Measurements from ENCODE around the gene CCNB2. TPM values are rescaled to one million over a fixed set of nuclear protein-coding genes. Genes with fewer than 3 reads are reported as not detected.

The CCNB2 gene
- total and polyA plus RNA-seq, 2 of the 8 experiments (the other 6 are each of a cell fraction or from before 2014, with no cell fraction given), result 70.7 to 92.1 TPM

DNA sequence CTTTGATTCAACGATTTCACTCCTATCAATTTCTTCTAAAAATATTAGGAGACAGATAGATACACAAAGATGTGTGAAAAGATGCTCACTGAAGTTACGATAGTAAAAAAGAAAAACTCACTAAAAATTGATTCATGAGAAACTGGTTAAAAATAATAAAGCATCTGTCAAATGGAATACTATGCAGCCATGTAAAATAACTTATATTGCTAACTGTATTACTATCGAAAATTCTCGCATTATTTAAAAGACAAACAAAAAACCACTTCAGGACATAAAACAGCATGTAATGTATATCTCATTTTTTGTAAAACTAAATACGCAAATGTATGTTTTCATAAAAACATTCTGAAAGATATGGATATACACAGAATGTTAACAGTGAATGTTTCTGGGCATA is 68.2 kb downstream of the CCNB2 start:
- Histone ChIP-seq H4K91ac (replicated peaks; ENCODE audit: insufficient read length, low read length) (no peak overlapping the region), H3K18ac (ENCODE audit: extremely low read depth, low read length) (no peak overlapping the region), H3K79me1 (ENCODE audit: low read depth, low read length) (no peaks in the 10 kb centered on the region), H3K4me2 (ENCODE audit: insufficient read depth in 1 of 2, low read depth in 2 of 2, low read length in 2 of 2) (no peak overlapping the region), H2BK20ac (ENCODE audit: low read length) (no peak overlapping the region), H2BK120ac (replicated peaks; ENCODE audit: low read depth, low read length) (no peak overlapping the region), H2AFZ (ENCODE audit: low read length) (no peak overlapping the region), H3K9me3 (ENCODE audit: insufficient read depth in 2 of 2, low read depth in 1 of 2, low read length in 1 of 2) (no peaks in the 10 kb centered on the region), H2BK15ac (ENCODE audit: low read length) (no peak overlapping the region), H3K4ac (replicated peaks; ENCODE audit: insufficient read length, low read depth, low read length) (no peak overlapping the region), H3K9ac (replicated peaks in 1 of 4; ENCODE audit: extremely low read depth in 1 of 4, low read depth in 3 of 4, low read length in 3 of 4) (no peak overlapping the region), H2AK5ac (ENCODE audit: low read depth, low read length) (no peak overlapping the region), H2BK12ac (ENCODE audit: low read depth, low read length) (no peak overlapping the region), H3K14ac (ENCODE audit: insufficient read length) (no peak overlapping the region), H4K20me1 (replicated peaks in 1 of 2; ENCODE audit: control insufficient read depth in 1 of 2, insufficient read depth in 2 of 2, low read length in 2 of 2) (peaks cover 0 to 1% of the 10 kb centered on the region in 2 experiments), H3K23me2 (ENCODE audit: low read depth, low read length) (no peaks in the 10 kb centered on the region), H3K36me3 (ENCODE audit: control insufficient read depth in 2 of 4, insufficient read depth in 4 of 4, low read length in 3 of 4) (peaks cover 0 to 32% (median 10%) of the 10 kb centered on the region in 4 experiments; a peak in 6 of 8 replicates), H3K79me2 (ENCODE audit: control insufficient read depth in 1 of 2, insufficient read depth in 2 of 2, low read length in 2 of 2) (no peaks in the 10 kb centered on the region), H4K5ac (ENCODE audit: insufficient read length, low read depth, low read length) (no peak overlapping the region), H4K8ac (ENCODE audit: extremely low read depth, insufficient read depth, low read length) (no peak overlapping the region), H3K4me3 (ENCODE audit: extremely low read depth in 1 of 4, insufficient read depth in 2 of 4, low read depth in 3 of 4, low read length in 4 of 4) (no peak overlapping the region), H2BK5ac (ENCODE audit: low read depth, low read length) (no peak overlapping the region), H3K27ac (ENCODE audit: low read depth, low read length) (no peak overlapping the region), H3K56ac (replicated peaks; ENCODE audit: insufficient read length, low read depth, low read length) (no peak overlapping the region), H3K4me1 (replicated peaks in 1 of 4; ENCODE audit: control insufficient read depth in 3 of 4, insufficient read depth in 4 of 4, low read length in 3 of 4) (no peaks in the 10 kb centered on the region), H3K27me3 (replicated peaks in 1 of 4; ENCODE audit: control insufficient read depth in 3 of 4, extremely low read depth in 1 of 4, insufficient read depth in 3 of 4, low read length in 3 of 4) (no peaks in the 10 kb centered on the region), H3K23ac (ENCODE audit: insufficient read length) (no peak overlapping the region)
- no peak for TF ChIP-seq SIRT6 (IDR thresholded peaks at IDR 0.05; ENCODE audit: low read length)
- no peak for TF ChIP-seq BRCA1 (IDR thresholded peaks at IDR 0.05; ENCODE audit: low read depth, low read length)
- no peak for TF ChIP-seq CHD1 (IDR thresholded peaks at IDR 0.05; ENCODE audit: low read depth, low read length)
- TF ChIP-seq EP300 (IDR thresholded peaks at IDR 0.05; ENCODE audit: borderline replicate concordance in 1 of 2, low read depth in 2 of 2, low read length in 2 of 2), result no peak
- TF ChIP-seq POLR2AphosphoS5 (IDR thresholded peaks at IDR 0.05; ENCODE audit: low read depth, low read length), result no peak
- TF ChIP-seq FOSL1 (IDR thresholded peaks at IDR 0.05; ENCODE audit: insufficient read depth, low read depth, low read length), result no peak
- TF ChIP-seq CBX5 (IDR thresholded peaks at IDR 0.05; ENCODE audit: low read depth, low read length), result no peak
- POLR2A ChIA-PET (ENCODE audit: partially characterized antibody), result no interaction called here
- 93% methylated on average over 5 of the region's 5 CpGs; no CpG with 5 or more reads in 1 of the 2 experiments for WGBS, 2 experiments (ENCODE audit: extremely low coverage in 1 of 2, insufficient coverage in 1 of 2, insufficient read length in 1 of 2, insufficient replicate concordance in 2 of 2, low coverage in 1 of 2, low lambda C conversion rate in 2 of 2, missing lambda C conversion rate in 1 of 2)
- DNase-seq (ENCODE audit: low read depth in 1 of 2, low spot score in 2 of 2) (no peak), FAIRE-seq (no peak)
- CTCF ChIA-PET (ENCODE audit: partially characterized antibody), result interaction anchor here (0.8 to 4.1 kb wide), 9 partner anchors 10 to 331 kb away, joined by 3 to 24 read pairs (median 4); no protein-coding TSS in a partner anchor
